NT2/D1 (cell line): ENCODE measurements around the gene FRYL.

Experiments used
- DNase-seq: peaks from one replicate; pipeline ENCODE4 v3.0.0-alpha.2; 2011; ENCODE audit warnings: low read depth, low spot score
- H3K27me3 ChIP-seq: 2 replicates; pipeline ENCODE4 v1.6.0; 2011; ENCODE audit warnings: mild to moderate bottlenecking; ENCODE audit not compliant: insufficient read length, insufficient read depth
- H3K36me3 ChIP-seq: 2 replicates; pipeline ENCODE4 v1.6.1; 2011; ENCODE audit warnings: mild to moderate bottlenecking, low read length, mixed read lengths; ENCODE audit not compliant: insufficient read depth, insufficient read length
- H3K4me1 ChIP-seq: 2 replicates; pipeline ENCODE4 v1.5.1; 2011; ENCODE audit not compliant: insufficient read depth, insufficient read length
- H3K4me3 ChIP-seq: 2 replicates; pipeline ENCODE4 v1.5.1; 2011; ENCODE audit warnings: low read depth; ENCODE audit not compliant: insufficient read length
- H3K9ac ChIP-seq: 2 replicates; pipeline ENCODE4 v1.6.0; 2011; ENCODE audit warnings: low read depth; ENCODE audit not compliant: insufficient read length
- H3K9me3 ChIP-seq: 2 replicates; pipeline ENCODE4 v1.5.1; 2011; ENCODE audit warnings: mild to moderate bottlenecking, low read length; ENCODE audit not compliant: insufficient read depth
- SUZ12 ChIP-seq: IDR thresholded peaks from 2 replicates; pipeline ENCODE4 v1.6.1; 2011; ENCODE audit not compliant: insufficient read length, insufficient read depth; ENCODE audit errors: extremely low read depth
- YY1 ChIP-seq: IDR thresholded peaks from 2 replicates; pipeline ENCODE4 v1.6.1; 2011; ENCODE audit not compliant: insufficient read length, insufficient read depth
- ZNF274 ChIP-seq: IDR thresholded peaks from 2 replicates; pipeline ENCODE4 v1.6.1; 2011; ENCODE audit warnings: mild to moderate bottlenecking, low read depth, low read length

The FRYL gene

GRCh38 chr4:48620093-48620492 lies 160.0 kb downstream of the FRYL start:
- H3K27me3 ChIP-seq: no peaks in the 10 kb centered on the region
- TF ChIP-seq YY1: no peak
- TF ChIP-seq ZNF274: no peak
- no peak for TF ChIP-seq SUZ12

GRCh38 chr4:48604527-48604926 lies 175.6 kb downstream of the FRYL start:
- Histone ChIP-seq H3K4me3 (no peak overlapping the region), H3K27me3 (no peaks in the 10 kb centered on the region), H3K4me1 (no peaks in the 10 kb centered on the region), H3K36me3 (peaks cover 6% of the 10 kb centered on the region), H3K9ac (no peak overlapping the region), H3K9me3 (no peaks in the 10 kb centered on the region)
- DNase-seq: no peak
- no peak for TF ChIP-seq SUZ12
- TF ChIP-seq YY1: no peak
- TF ChIP-seq ZNF274: no peak

More at GRCh38 chr4:48620093-48620492, 160.0 kb downstream of the FRYL start:
- no peaks in the 10 kb centered on the region for H3K9me3 ChIP-seq
- no peaks in the 10 kb centered on the region for H3K4me1 ChIP-seq
- no peak overlapping the region for H3K9ac ChIP-seq
- no peak overlapping the region for H3K4me3 ChIP-seq
- peaks cover 8% of the 10 kb centered on the region for H3K36me3 ChIP-seq
- no peak for DNase-seq

GRCh38 chr4:48604041-48604440 lies 176.0 kb downstream of the FRYL start:
- H3K9me3 ChIP-seq: no peaks in the 10 kb centered on the region
- H3K9ac ChIP-seq: no peak overlapping the region
- H3K4me1 ChIP-seq: no peaks in the 10 kb centered on the region
- no peaks in the 10 kb centered on the region for H3K27me3 ChIP-seq
- H3K36me3 ChIP-seq: peaks cover 3% of the 10 kb centered on the region
- H3K4me3 ChIP-seq: no peak overlapping the region
- no peak for DNase-seq
- TF ChIP-seq SUZ12 (no peak), ZNF274 (no peak), YY1 (no peak)

DNA sequence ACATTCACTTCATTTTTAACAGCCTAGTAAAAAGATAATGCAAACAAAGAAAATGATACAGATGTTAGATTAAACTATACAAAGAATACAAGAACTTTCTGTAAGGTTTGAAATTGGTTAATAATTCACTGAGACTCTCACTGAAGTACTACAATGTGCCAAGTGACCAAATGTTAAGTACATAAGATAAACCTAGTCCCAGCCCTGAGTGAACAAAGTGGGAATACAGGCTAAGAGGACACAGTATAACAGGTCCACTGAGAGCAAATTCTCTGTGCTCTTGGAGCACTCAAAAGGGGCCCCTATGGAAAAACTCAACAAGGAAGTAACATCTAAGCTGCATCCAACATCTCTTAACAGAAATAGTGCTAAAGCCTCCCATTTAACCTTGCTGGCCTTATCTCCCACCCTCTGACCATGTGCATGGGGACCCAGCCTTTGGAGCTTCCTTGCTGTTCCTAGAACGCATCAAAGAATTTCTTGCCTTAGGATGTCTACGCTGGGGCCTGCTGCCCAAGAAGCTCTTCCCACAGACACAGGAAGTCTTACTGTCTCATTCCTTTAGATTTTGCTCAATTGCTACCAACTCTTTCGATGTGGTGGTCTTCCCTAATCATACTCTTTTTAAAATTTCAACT lies 176.6 kb downstream of the FRYL start:
- TF ChIP-seq ZNF274 (no peak), YY1 (no peak), SUZ12 (no peak)
- Histone ChIP-seq H3K4me3 (no peak overlapping the region), H3K9me3 (no peaks in the 10 kb centered on the region), H3K4me1 (no peaks in the 10 kb centered on the region), H3K27me3 (no peaks in the 10 kb centered on the region), H3K9ac (no peak overlapping the region), H3K36me3 (peaks cover 3% of the 10 kb centered on the region)
- DNase-seq: no peak

- Histone ChIP-seq H3K4me1 (no peaks in the 10 kb centered on the region), H3K4me3 (no peak overlapping the region), H3K27me3 (no peaks in the 10 kb centered on the region), H3K9ac (no peak overlapping the region), H3K9me3 (no peaks in the 10 kb centered on the region), H3K36me3 (peaks cover 3% of the 10 kb centered on the region)
- no peak for DNase-seq
- TF ChIP-seq SUZ12 (no peak), ZNF274 (no peak), YY1 (no peak)
Measured at GRCh38 chr4:48602763-48603162, 177.3 kb downstream of the FRYL start.

DNA sequence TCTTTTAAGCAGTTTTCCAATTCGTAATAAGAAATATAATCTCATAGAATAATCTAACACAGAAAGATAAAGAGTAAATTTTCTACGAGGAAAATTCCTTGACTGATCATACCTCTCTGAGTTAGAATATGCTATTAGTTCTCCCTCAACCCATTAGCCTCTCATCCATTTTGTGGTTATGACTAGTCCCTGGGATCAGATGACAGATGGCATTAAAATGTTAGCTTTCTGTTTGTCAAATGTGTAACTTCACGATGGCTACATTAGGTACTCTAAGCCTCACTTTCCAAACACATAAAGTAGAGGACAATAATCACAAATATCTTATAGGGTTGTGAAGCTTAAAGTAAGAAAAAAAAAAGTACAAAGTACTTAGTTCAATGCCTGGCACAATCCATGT lies 177.9 kb downstream of the FRYL start:
- no peak overlapping the region for H3K9ac ChIP-seq
- DNase-seq: no peak
- TF ChIP-seq ZNF274: no peak
- TF ChIP-seq YY1: no peak
- TF ChIP-seq SUZ12: no peak
- H3K4me1 ChIP-seq: no peaks in the 10 kb centered on the region
- H3K27me3 ChIP-seq: no peaks in the 10 kb centered on the region
- H3K4me3 ChIP-seq: no peak overlapping the region
- H3K9me3 ChIP-seq: no peaks in the 10 kb centered on the region
- peaks cover 3% of the 10 kb centered on the region for H3K36me3 ChIP-seq

DNA sequence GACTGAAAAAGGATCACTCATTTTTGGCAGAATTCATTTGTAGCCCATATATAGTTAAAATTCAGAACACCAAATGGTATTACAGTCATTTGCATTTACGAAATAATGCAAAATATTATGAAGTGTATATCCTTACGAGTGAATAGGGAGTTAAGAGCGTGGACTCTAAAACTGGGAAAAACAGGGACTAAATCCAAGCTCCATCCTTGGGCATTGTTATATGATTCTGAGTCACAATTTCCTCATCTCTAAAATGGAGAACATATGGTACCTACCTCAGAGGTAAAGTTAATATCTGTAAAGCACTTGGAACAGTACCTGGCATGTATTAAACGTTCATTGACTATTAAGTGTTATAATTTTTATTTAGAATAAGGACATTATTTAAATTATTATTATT lies 183.7 kb downstream of the FRYL start:
- no peak for DNase-seq
- no peaks in the 10 kb centered on the region for H3K27me3 ChIP-seq
- no peak overlapping the region for H3K4me3 ChIP-seq
- H3K9ac ChIP-seq: no peak overlapping the region
- no peaks in the 10 kb centered on the region for H3K4me1 ChIP-seq
- H3K36me3 ChIP-seq: peaks cover 4% of the 10 kb centered on the region
- TF ChIP-seq ZNF274: no peak
- TF ChIP-seq YY1: no peak
- no peak for TF ChIP-seq SUZ12
- H3K9me3 ChIP-seq: no peaks in the 10 kb centered on the region

DNA sequence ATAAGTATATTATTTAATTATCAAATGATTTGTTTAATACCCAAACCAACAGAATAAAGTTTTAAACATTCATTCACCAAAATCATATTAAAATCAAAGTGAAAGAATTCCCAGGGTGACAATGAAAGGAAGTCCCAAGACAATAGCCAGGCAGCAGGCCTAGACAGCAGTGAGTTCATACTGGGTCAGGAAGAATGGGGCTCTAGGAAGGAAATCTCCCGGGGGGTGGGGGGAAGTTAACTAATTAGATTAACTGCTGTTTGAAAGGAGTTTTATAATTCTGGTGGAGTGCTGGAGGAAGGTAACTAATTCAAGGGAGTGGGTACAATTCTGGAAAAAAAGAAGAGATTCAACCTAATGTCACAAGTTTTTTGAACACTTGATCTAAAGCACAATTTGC lies 185.9 kb downstream of the FRYL start:
- Histone ChIP-seq H3K9ac (no peak overlapping the region), H3K4me1 (no peaks in the 10 kb centered on the region), H3K36me3 (peaks cover 7% of the 10 kb centered on the region), H3K9me3 (no peaks in the 10 kb centered on the region), H3K4me3 (no peak overlapping the region), H3K27me3 (no peaks in the 10 kb centered on the region)
- no peak for TF ChIP-seq ZNF274
- no peak for TF ChIP-seq SUZ12
- TF ChIP-seq YY1: no peak
- peak; percentile 15 for DNase-seq
